NOMO-1 (cell line): ENCODE data around the gene DCAF10.
"Not testable (repeated sequence)": the region's sequence is repeated elsewhere in the genome, so short reads cannot be mapped to it uniquely, and the experiment has no call there.

ENCODE experiments used
- DNase-seq, 2 experiments: peaks; one replicate each; lab custom pipeline; 2025; ENCODE audit not compliant: unreplicated experiment in 2 of 2; lab: John Stamatoyannopoulos, UW

DCAF10 gene

DNA sequence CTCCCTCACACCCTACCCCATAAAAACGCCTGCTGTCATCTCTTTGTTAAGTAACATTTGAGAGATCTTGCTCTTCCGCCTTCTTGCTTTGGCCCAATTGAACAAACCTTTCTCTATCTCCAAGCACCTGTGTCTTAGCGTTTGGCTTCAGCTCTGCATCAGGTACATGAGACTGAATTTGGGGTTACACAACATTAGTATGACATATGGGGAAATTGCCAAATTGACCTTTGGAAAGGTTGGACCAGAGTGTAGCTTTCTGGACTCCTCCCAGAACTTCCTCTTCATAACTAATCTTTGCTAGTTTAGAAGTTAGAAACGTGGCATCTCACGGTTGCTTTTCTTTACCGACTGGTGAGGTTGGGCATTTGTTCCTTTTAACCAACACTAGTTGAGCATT, 12.3 kb upstream of the DCAF10 start:
- peak in 1 of 2 experiments; percentile 40 for DNase-seq

DNA sequence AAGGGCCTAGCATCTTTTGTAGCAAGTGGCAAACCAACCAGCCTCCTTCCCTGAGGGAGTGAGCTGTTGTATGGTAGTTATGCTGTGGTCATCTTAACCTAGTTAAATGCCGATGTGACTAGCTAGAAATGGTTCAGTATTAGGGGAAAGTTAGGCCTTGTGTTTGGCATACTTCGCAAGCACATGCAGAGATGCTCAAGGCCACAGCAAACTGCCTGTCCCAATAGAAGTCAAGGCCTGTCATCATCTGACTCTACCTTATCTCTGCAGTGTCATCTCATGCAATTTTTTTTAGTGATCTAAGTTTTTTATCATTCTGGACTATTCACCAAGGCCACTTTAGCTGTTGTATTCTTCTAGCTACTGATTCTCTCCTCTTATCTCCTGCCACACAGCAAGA, 10.5 kb upstream of the DCAF10 start:
- no peak for DNase-seq

DNA sequence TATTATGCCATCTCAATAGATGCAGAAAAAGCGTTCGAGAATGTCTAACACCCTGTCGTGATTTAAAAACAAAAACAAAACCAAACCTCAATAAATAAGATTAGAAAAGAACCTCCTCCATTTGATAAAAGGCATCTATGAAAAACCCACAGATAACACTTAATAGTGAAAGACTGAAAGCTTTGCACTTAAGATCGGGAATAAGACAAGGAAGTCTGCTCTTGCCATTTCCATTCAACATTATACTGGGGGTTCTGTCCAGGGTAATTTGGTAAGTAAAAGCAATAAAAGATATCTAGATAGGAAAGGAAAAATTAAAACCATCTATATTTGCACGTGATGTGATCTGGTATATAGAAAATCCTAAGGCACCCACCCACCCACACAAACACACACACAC, 8.5 kb upstream of the DCAF10 start:
- no peak for DNase-seq

DNA sequence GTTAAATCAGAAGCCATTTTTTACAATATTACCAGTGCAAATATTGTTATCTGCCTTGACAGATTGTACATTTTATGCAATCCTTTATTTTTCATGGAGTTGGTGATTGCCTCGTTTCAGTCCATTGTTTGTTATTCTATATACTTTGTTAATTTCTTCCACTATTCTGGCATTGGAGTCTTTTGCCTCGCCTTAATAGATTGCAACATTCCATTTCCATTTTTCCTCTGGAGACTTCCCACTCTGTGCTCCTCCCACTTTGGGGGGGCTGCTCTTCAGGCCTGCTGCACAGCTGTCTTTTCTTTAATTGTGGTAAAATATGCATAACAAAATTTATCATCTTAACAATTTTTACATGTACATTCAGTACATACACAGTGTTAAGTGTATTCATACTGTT, 4.4 kb upstream of the DCAF10 start:
- no peak for DNase-seq

DNA sequence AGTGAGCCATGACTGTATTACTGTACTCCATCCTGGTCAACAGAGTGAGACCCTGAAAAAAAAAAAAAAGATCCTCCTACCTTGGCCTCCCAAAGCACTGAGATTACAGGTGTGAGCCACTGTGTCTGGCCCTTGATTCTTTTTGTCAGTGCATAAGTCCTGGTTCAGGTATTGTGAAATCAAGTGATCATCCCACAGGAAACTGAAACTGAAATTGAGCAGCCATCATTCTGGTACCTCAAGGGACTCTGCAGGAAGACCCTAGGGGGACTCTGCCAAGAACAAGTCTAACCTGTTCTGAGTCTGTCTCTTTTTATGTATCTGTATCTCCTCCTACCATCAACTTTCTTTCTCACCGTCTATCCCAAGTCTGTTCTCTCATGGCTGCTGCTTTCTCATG, 1.9 kb upstream of the DCAF10 start:
- no peak for DNase-seq

DNA sequence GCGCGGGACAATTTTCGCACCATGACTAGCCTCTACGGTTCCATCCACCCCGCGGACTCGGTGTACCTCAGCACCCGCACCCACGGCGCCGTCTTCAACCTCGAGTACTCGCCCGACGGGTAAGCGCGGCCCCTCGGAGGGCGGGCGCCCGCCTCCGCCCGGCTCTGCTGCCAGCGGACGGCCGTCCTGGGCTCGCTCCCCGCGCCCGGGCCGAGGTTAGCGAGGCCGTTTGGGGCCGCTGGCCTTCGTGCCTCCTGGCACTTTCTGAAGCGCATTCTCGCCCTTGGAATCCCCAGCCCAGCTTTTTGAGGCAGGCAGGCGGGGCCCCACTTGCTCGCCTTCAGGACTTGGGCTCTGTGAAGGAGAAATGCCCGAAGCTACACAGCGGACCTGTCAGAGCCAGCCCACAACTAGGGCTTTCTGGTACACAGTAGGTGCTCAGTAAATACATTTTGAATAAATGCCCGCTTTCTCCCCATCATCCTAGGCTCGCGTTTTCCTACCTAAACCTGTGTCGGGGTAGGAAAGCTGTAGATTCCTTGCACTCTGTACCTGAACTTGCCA, 772 bp downstream of the DCAF10 start:
- no peak for DNase-seq

DNA sequence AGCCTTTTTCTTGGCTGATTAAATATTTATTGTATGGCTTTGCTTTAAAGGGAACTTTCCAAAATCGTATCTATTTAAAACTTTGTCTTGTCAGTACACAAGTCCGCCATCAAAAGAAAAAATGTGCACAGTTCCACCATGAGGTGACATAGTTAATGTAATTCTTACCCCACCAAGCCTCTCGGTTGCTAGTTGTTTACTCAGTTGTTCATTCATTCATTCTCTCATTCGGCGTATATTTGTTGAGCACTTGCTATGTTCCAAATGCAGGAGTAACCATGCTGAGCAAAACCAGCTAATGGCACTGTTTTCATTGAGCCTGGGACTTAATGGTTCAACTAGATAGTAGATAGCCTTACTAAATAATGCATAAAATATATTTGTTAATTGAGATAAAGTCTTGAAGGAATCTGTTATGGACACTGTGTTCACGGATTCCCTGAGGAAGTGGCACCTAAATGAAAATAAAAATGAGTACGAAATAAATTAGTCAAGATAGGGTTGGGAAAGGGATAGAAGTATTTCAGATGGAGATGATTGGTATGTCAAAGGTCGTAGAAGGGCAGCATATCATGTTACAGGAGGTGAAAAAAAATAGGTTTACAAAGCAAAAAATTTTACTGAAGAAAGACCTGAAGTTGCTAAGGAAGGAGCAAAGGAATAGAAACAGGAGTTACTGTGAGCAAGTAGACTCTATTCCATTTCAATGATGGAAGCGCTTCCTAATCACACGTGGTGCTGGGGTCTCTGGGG, 1.5 kb downstream of the DCAF10 start:
- no peak for DNase-seq

DNA sequence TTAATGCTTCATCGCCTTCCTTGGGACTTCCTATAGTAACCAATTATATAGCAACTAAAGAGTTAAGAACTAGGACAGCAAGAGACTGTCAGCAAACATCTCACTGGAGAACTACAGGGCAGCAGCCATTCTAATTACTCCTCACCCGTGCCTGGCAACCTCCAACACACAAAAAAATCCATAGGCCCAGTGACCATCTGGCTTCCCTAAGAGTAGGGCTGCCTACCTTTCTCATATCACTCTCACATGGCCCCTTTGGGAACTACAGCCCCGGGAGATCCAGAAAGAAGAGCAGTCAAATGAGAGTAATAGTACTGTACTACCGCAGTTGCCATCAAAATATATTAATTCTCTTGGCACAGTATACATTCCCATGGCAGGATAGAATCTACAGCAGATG, 5.7 kb downstream of the DCAF10 start:
- no peak for DNase-seq

DNA sequence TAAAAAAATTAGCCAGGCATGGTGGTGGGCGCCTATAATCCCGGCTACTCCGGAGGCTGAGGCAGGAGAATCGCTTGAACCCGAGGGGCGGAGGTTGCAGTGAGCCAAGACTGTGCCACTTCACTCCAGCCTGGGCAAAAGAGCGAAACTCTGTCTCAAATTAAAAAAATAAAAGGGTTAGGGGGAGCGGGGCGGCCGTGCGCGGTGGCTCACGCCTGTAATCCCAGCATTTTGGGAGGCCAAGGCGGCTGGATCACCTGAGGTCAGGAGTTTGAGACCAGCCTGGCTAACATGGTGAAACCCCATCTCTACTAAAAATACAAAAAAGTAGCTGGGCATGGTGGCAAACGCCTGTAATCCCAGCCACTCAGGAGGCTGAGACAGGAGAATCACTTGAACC, 9.1 kb downstream of the DCAF10 start:
- DNase-seq = not testable (repeated sequence)

DNA sequence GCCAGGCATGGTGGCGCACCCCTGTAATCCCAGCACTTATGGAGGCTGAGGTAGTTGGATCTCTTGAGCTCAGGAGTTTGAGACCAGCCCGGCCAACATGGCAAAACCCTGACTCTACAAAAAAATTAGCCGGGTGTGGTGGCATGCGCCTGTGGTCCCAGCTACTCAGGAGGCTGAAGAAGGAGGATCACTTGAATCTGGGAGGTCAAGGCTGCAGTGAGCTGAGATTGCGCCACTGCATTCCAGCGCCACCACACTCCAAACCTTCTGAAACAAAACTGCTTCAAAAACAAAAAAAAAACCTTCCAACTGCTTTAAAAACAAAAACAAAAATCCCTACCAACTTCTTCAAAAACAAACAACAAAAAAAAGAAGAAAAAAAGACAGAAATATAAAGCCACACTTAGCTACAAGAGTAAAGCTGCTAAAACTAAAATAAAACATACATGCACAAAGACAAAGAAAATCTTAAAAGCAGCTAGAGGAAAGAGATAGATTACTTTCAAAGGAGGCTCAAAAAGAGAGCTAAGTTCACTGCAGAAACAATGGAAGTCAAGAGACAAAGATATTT, 11.4 kb downstream of the DCAF10 start:
- no peak for DNase-seq

DNA sequence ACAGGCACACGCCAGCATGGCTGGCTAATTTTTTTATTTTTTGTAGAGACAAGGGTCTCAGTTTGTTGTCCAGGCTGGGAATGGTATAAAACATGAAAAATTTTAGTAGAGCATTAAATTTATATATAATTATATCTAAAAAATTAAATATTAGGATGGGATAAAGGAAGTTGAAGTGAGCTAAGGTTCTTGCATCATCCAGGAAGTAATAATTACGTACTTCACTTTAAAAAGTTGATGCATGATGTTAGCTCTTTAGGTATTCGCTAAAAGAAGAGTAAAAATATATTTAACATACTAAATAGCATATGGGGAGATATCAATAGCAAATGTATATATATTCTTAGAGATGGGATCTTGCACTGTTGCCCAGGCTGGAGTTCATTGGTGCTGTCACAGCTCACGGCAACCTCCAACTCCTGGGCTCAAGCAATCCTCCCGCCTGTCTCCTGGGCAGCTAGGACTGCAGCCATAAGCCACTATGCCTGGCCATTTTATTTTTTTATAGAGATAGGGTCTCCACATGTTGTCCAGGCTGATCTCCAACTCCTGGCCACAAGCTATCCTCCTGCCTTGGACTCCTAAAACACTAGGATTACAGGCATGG, 12.3 kb downstream of the DCAF10 start:
- no peak for DNase-seq

DNA sequence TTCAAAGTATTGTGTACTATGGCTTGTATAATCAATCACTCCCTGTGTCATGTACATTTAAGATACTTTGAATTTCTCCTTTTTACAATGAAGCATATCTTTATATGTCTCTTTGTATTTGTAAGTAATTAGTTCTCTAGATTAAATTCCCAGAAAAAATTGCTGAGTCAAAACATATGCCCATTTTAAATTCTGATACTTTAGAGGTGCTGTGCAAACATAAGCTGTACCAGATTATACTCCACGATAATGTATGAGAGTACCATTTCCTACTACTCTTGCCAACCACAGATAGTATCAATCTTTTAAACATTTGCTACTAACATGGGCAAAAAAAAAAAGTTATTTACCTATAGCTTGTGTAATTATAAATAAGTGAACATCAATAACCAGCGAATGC, 18.3 kb downstream of the DCAF10 start:
- no peak for DNase-seq

DNA sequence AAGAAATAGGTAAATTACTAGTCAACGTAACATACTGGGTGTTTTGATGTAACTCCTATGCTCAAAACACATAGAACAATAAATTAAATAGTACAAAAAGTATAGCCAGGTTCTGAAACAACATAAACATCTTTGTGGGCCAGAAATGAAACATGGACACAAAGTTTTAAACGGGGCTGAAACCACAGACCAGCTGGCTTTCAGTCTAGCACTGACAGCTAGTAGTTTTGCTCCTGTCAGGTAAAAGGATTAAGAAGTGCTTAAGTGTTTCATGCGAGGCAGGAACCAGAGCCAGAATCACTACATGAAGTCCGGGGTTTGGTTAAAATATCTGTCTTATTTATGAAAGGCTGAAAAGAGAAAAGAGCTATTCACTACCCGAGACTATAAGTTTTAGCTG, 19.5 kb downstream of the DCAF10 start:
- no peak for DNase-seq

DNA sequence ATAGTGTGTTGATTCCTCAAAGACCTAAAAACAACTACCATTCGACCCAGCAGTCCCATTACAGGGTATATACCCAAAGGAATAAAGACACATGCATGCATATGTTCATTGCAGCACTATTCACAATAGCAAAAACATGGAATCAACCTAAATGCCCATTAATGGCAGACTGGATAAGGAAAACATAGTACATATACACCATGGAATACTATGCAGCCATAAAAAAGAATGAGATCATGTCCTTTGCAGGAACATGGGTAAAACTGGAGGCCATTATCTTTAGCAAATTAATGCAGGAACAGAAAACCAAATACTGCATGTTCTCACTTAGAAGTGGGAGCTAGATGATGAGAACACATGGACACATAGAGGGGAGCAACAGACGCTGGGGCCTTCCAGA, 24.6 kb downstream of the DCAF10 start:
- not testable (repeated sequence) for DNase-seq

DNA sequence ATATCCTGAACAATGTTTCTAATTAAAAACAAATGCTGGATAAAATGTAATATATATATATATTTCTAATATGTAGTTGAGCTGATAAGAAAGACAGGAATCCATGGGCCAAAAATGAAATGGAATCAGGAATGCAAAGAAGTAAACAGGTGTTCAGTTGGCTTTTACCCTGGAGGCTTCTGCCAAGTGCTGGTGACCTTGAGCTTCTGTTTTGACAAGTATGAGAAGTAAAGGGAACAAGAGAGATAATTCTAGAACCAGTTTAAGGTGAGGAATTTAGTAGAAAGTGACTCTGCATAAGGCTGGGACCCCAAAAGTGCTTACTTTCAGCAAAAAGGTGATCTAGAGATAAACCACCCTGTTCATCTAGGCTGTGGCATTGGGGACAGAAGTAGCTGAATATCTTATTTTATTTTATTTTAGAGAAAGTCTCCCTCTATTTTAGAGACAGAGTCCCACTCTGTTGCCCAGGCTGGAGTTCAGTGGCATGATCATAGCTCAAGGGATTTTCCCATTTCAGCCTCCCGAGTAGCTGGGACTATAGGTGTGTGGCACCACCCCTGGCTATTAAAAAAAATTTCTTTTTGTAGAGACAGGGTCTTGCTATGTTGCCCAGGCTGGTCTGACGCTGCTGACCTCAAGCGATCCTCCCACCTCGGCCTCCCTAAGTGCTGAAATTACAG, 27.0 kb downstream of the DCAF10 start:
- no peak for DNase-seq

DNA sequence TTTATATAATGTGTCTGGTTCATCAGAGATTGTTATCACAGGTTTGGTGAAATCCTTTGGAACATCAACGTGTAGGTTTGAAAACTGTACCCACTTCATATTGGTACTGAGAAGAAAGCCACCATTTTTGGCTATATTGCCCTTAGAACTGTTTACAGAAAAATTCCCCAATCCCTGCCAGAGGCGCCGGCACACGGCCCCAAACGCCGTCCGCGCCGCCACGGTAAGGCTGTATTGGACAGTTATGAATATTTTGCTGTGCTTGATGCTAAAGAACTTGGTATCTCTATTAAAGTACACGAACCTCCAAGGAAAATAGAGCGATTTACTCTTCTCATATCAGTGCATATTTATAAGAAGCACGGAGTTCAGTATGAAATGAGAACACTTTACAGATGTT, 35.2 kb downstream of the DCAF10 start:
- DNase-seq = no peak

DNA sequence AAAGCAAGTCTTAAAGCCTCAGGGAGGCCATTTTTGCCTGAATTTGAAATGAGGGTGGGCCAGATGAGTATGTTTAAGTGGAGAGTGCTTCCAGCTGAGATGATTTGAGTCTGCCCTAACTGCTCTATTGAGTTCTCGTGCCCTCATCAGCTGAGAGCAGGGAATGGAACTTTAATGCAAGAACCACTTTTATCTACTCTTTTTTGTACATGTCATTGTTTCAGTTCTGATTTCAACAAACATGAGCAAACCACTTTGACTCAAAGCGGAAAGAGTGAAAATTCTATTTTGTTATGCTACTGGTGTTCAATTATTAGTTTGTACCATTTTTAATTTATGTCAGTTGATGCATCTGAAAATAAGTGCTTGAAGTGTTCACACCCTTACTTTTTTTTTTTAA, 35.8 kb downstream of the DCAF10 start:
- no peak for DNase-seq

DNA sequence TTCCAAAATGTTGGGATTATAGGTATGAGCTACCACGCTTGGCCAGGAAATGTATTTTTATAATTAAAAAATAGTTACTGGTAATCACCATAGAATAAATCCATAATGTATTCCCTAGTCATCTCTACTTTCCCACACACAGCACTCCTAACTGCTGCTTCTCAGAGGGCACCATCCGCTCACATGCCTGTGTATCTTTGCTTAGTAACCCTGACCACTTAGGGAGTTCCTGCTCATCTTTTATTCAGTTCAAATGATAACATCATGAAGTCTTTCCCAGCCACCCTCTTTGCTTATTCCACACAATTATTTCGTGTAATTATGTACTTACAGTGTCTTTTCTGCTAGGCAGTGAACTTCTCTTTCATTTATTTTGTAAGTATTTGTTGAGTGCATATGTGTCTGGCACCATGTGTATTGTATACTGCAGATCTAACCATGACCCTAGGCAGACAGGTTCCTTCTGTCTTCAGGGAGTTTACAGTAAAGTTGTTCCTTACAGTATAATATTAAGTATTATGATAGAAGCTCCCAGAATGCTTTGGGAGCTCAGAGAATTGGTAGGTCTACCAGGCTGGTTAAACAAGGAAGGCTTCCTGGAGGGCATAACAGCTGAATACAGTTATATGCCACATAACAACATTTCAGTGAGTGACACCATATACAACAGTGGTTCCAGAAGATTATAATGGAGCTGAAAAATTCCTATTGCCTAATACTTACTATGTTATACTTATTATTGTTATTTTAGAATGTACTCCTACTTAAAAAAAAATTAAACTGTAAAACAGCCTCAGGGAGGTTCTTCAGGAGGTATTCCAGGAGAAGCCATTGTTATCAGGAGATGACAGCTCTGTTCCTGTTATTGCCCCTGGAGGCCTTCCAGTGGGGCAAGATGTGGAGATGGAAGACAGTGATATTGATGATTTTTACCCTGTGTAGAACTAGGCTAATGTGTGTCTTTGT, 39.2 kb downstream of the DCAF10 start:
- DNase-seq = no peak

DNA sequence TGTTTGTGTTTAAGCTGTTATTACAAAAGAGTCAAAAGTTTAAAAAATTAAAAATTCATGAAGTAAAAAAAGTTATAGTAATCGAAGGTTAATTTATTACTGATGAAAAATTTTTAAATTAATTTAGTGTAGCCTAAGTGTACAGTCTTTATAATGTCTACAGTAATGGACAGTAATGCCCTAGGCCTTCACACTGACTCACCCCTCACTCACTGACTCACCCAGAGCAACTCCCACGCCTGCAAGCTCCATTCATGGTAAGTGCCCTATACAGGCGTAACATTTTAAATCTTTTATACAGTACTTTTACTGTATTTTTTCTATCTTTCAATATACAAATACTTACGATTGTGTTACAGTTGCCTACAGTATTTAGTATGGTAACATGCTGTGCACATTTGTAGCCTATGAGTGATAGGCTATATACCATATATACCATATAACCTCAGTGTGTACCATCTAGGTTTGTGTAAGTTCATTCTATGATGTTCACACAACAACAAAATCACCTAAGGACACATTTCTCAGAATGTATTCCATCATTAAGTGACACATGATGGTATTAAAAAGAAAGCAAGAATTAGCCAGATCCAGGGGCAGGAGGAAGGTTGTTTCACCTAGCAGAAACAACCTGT, 40.1 kb downstream of the DCAF10 start:
- DNase-seq = no peak

DNA sequence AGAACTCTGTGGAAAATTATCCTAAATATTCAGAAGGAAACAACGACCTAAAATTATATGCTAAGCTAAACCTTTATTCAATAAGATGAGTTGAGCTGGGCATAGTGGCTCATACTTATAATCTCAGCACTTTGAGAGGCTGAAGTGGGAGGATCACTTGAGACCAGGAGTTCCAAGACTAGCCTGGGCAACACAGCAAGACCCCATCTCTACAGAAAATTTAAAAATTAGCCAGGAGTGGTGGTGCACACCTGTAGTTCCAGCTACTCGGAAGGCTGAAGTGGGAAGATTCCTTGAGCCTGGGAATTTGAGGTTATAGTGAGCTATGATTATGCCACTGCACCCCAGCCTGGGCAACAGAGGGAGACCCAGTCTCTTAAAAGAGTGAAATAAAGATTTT, 51.6 kb downstream of the DCAF10 start:
- DNase-seq = no peak
